Measurements from ENCODE around the gene POFUT2. TPM values are rescaled to one million over a fixed set of nuclear protein-coding genes. Genes with fewer than 3 reads are reported as not detected.
"Not testable (repeated sequence)": the region's sequence is repeated elsewhere in the genome, so short reads cannot be mapped to it uniquely, and the experiment has no call there.

Gene POFUT2
- total RNA-seq, 1 donor from 2014 or later, result 42.6 TPM

DNA sequence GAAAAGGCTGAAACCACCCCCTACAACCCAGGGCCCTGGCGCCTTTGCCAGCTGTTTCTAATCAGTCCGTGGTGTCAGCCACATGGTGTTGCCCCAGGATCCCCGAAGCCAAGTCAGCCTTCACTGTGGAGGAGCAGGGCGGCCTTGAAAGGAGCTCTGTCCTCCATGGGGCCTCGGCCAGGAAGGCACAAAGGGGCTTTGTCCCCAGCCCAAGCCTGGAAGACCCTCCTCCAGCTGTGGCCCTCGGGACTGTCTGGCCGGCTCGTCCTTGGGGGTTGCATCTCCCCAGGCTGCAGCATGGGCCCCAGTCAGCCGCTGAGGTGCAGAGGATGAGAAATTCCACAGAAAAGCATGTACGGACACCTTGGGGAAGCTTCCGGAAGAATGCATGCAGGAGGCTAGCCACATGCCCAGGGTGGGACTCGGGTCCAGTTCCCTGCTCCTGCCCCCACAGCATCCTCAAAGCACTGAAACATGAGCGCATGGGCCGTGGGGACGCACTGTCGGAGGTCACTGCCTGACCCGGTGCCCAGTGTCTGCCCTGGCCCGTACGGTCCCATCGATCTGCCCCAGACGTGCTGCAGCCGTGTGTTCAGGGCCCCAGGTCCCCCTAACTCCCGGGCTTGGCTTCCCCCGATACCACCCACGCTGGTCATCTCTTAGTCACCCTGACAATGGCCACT is 38.6 kb upstream of the POFUT2 start:
- DNase-seq (ENCODE audit: low spot score), result no peak

DNA sequence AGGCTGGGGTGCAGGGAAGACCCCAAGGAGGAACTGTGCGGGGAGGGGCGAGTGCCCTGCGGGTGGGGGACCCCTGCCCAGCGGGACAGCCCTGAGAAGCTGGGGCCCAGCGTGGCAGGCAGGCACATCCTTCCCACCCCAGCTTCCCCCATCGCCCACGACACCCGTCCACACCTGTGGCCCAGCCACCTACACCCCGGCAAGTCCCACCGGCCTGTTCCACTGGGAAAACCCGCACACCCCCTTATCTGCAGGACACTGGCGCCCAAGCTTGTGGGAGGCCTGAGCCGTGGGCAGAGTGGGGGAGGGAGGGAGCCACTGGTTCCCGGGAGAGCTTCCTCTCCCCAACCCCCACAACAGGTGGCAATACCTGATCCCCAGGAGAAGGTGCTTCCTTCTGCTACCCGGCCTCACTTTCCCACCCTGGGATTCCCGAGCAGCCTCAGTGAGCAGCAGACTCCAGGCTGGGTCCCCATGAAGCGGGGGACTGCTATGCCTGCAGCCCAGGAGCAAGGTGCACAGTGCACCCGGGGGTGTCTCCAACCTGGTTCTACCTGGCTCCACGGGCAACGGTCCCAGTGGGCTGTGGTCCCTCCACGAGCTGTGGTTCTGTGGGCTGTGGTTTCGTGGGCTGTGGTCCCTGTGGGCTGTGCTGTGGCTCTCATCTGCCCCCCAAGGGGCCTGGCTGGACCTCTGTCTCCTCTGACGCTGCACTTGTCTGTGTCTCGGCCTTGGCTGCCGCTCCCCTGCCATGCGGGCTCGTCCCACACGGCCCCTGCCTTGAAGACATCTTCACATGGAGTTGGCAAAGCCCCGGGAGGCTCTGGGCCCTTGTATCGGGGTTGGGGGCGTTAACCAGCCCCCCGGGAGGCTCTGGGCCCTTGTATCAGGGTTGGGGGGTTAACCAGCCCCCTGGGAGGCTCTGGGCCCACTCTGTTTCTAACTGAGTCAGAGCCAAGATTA is 37.8 kb upstream of the POFUT2 start:
- DNase-seq (ENCODE audit: low spot score), result no peak

DNA sequence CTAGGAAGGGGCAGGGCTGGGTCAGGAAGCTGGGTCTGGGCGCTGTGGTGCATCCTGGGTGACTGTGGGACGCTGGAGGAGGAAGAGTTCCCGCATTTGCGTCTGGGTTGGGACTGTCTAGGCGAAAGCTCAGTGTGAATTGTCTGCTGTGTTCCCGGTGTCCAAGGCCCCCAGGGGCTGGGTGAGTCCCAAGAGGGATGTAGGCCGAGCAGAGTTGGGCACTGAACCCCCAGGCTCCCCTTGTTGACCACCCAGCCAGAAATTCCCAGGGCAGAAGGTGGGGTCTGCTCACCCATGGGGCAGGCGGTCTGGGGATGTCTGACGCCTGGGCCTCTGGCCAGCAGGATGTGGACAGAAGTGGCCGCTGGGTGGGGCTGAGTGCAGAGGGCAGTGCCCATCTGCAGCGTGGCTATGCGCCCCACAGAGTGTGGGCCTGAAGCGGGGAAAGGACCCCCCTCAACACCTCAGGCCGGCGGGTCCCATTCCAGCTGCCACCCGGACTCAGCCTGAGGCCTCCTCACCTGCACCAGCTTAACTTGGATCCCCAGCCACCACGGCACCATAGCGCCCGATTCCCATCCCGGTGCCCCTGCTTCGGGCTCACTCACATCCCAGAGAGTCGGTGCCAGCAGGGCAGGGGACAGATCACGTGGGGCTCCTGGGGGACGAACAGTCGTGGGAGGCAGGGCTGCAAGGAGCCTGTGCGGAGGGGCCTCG is 37.0 kb upstream of the POFUT2 start:
- DNase-seq (ENCODE audit: low spot score), result no peak

DNA sequence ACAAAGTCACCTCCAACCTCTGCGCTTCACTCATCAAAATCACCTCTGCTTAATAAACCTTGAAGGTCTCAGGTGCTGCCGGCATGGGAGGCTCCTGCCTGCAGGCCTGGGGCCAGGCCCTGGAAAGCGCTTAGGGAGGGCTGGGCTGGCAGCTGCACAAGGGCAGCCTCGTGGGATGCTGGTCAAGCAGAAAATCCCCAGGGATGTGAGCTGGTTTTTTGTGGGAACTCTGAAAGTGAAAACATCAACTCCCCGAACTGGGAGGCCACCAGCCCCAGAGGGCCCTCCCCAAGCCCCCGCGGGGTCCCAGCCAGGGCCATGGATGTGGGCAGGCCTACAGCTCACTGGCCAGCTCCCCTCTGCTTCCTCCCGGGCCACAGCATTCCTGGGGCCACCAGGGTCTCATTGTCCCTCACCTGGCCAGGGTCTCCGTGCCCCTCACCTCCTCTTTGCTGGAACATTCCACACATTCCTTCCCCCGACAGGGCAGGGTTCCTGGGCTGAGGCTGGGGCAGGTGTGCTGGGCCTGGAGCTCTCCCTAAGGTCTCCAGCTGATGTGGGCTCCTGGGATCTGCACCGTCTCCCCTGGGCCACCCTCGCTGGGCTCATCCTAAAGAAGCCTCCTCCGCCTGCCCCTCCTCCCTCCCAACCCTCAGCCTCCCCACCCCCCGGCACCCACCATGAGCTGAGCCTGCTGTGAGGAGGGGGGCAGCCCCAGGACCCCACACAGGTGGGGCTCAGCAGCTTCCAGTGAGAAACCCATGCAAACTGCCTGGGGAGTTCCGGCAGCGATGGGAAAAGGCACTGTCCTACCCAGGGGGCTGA is 36.0 kb upstream of the POFUT2 start:
- DNase-seq (ENCODE audit: low spot score), result no peak

DNA sequence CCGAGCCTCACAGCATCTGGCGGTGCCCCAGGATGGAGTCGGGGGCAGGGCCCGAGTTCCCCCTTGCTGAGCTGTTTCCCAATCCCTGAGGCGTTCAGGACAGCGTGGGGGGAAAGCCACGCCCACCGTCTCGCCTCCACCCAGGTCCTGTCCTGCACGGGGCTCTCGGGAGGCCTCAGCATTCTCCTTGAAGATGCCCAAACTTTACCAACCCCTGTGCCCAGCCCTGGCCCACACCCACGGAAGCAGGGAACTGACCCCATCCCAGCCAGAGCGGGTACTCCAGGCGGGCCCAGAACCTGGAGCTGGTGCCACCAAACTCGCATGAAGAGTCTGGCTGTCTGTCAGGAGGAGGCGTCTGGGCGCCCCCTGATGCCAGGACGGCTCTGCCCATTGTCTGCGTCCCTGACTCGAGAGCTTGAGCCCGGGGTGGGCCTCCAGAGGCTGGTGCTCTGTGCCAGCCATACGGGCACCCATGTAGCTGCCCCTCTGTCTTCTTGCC is 35.3 kb upstream of the POFUT2 start:
- no peak for DNase-seq (ENCODE audit: low spot score)

DNA sequence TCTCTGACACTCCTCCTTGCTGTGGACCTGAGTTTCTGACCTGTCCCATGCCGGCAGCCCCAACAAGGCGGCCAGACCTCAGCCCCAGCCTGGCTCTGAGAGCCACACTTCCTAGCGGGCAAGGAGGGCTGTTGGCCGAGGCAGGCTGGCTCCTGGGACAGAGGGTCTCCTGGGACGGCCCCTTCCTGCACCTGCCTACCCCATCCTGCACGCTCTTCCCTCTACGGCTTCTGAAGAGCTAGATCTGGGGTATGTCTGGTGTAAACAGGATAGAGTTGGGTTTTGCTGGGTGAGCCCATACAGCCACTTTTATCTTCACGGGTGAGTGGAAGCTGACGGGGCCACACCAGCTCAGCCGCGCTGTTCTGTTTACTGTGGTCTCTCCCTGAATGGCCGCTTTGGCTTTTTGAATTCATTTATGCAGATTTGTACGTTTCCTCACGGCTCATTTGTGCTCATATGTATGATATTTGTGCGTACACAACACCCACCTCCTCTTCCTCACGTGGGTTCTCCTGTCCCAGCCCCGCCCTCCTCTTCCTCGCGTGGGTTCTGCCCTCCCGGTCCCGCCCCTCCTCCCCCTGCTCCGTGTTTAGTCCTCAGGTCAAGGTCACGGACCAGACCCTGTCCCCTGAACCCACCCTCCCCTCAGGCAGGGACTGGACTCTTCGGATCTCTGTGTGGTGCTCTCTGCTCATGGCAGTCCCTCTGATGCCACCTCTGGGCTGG is 34.7 kb upstream of the POFUT2 start:
- no peak for DNase-seq (ENCODE audit: low spot score)

DNA sequence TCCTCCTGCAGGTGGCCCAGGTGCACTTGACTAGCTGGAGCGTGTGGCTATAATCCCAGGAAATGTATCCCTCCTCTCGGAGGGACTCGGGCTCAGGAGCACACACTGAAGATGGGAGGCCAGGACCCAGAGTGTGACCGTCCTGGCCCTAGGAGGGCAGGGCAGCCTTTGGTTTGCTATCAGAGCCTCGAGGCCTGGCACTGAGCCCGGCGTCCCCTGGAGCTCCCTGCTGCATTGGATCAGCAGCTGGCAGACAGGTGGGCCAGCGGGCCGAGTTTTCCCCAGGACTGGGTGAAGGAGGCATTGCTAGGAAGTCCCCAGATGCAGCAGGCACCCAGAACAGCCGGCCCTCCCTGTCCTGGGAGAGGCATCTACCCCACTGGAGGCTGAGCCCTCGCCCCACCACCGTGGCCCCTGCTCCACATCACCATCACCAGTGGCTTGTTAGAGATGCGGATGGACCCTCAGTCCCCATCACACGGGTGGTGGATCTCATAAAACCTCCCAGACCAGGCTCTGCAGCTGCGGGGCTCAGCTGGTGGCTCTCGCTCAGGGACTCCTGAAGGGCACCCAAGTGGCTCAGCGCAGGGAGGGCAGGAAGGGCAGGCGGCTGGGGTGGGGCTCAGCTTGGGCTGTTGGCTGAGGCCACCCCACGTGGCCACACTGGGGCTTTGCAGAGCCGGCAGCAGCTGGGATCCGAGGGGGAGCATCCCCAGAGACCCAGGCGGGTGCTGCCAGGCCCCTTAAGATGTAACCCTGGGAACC is 32.7 kb upstream of the POFUT2 start:
- DNase-seq (ENCODE audit: low spot score), result no peak

DNA sequence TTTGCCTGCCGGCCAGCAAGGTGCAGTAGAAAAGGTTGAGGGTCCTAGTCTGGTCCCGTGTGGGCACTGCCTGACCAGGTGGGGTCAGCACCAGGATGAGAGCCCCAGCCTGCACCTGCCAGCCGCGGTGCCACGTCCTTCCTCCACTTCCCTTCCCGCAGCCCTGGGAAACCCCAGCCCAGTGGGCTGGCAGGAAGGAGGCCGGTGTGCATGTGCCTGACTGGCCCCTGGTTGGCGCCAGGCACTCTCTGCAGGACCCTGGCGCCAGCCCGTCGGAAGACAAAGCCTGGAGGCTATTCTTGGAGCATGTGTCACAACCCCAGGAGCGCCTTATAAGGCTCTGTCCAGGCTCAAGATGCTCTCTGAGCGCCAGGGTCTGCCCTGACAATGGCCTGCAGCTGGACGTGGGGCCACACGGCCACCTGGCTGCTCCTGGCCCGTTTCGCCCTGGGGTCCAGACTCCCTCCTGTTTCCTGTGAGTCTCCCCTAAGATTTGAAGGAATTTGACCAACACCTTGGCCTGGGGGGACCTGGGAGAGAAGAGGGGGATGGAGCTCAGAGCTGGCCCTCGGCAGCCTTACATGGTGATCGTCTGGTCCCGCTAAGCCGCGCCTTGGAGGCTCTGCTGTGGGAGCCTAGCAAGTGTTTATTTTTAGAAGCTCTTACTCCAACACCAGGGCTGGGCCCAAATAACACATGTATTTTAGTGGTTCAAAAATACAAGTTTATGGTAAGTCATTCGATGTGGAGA is 31.9 kb upstream of the POFUT2 start:
- no peak for DNase-seq (ENCODE audit: low spot score)

DNA sequence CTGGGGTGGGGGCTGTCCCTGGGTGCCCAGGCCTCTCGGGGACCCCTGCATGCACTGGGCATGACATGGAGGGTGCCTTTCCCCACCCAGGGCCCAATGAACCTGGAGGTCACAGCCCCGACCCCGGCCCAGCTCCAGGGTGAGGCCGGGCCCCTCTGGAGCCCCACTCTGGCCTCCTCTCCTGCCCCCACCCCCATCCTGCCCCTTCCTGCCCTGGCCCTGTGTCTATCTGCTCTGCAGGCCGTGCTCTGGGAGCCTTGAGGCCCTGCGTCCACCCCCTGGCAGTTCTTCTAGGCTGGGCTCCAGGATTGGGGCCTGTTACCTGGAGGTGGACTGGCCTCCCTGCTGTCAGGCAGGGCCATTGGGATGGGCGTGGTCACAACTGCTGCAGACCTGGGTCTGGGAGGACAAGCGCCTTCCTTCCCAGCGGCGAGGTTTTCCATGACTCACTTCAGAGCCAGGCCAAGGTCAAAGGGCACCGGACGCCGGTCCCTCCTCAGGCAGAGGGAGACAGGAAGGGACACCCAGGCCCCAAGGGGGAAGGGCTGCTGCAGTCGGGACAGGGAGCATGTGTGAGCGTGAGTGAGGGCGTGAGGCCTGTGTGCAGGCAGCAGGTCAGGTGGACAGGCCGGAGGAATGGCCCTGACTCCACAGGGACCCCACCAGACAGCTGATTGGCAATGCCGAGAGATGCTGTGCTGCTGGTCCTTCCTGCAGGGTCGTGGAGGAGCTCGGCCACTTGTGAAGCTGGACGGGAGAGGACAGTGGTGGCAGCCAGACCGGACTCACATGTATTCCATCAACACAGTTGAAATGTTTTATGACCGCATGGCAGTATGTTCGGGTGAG is 31.1 kb upstream of the POFUT2 start:
- DNase-seq (ENCODE audit: low spot score), result no peak

DNA sequence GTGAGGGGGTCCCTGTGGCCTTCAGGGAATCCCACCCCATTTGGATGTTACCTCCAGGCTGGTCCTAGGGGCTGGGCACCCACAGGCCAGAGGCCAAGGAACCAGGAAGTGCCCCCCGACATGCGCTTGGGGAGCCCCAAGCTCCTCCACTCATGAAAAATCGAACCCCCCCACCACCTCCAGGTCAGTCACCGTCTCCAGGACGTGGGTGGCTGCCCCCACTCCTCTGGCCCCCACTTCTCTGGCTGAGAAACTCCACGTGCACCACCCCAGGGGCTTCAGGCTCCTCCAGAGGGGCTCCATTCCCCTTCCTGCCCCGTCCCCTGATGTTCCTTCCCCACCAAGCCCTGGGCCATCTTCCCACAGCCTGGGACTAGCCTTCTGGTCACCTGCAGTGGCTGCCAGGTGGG is 30.5 kb upstream of the POFUT2 start:
- DNase-seq (ENCODE audit: low spot score), result no peak

DNA sequence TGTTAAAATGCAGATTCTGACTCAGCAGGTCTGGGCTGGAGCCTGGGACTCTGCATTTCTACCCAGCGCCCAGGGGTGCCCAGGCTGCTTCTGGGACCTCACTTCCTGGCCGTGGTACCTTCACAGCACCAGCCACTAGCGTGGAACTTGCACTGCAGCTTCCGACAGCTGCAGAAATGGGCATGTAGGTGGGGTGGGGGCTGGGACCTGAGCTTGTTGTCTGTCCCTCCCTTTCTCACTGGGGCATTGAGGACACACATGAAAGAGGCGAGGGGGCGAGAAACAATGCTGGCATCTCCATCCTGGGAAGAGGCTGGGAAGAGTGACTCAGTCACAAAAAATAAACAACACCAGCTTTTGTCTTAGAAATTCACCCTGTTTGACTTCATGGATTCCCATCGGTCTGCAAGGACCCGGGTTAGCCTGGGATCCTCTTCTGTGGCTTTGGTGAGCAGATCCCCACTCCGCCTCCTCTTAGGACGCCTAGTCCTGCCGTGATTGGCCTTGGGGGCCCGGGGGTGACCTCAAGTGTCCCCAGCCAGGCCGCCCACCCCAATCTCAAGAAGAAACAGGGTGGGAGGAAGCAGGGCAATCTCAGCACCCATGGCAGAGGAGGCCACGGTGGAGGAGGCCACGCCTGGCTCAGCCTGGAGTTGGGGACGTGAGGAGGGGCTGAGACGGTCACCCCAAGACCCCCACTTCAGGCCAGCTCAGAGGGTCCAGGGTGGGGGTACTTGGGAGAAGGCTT is 29.9 kb upstream of the POFUT2 start:
- DNase-seq (ENCODE audit: low spot score), result no peak

DNA sequence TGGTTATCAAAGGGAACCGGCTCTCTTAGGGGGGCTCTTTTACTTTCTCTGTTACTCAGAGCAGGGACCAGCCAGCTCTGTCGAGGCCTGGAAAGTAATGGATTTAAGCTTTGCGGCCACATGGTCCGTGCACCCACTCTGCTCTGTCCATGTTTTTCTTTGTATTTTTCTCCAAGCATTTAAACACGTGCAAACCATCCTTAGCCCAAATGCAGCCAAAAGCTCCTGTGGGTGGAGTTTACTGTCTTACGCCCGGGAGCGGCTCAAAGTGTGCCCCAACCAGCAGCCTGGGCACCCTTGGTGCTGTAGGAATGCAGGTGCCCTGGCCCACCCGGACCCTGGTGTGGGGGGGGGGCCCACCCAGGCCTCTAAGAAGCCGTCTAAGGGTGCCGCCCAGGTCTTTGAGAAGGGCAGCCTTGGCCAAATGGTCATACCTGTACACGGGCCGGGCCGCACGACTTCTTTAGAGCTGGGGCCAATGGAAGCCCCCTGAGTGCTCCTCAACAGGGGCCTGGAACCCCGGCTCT is 29.2 kb upstream of the POFUT2 start:
- DNase-seq (ENCODE audit: low spot score), result no peak

DNA sequence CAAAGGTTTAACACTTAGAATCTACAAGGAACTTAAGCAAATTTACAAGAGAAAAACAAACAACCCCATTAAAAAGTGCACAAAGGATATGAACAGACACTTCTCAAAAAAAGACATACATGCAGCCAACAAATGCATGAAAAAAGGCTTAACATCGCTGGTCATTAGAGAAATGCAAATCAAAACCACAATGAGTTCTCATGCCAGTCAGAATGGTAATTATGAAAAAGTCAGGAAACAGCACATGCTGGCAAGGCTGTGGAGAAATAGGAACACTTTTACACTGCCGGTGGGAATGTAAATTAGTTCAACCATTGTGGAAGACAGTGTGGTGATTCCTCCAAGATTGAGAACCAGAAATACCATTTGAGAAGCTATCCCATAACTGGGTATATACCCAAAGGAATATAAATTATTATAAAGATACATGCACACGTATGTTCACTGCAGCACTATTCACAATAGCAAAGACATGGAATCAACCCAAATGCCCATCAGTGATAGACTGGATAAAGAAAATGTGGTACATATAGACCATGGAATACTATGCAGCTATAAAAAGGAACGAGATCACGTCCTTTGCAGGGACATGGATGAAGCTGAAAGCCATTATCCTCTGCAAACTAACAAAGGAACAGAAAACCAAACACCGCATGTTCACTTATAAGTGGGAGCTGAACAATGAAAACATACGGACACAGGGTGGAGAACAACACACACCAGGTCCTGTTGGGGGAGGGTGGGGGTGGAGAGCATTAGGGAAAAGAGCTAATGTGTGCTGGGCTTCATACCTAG is 28.2 kb upstream of the POFUT2 start:
- DNase-seq (ENCODE audit: low spot score), result not testable (repeated sequence)

DNA sequence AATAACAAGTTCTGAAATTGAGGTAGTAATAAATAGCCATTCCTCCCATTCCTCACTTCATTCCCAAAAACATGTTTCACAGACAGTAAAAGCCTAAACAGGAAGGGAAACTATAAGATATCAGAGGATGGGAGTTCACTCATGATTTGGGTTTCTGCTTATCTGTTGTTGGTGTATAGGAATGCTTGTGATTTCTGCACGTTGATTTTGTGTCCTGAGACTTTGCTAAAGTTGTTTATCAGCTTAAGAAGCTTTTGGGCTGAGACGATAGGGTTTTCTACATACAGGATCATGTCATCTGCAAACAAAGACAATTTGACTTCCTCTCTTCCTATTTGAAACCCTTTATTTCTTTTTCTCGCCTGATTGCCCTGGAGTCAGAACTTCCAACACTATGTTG is 26.0 kb upstream of the POFUT2 start:
- no peak for DNase-seq (ENCODE audit: low spot score)

DNA sequence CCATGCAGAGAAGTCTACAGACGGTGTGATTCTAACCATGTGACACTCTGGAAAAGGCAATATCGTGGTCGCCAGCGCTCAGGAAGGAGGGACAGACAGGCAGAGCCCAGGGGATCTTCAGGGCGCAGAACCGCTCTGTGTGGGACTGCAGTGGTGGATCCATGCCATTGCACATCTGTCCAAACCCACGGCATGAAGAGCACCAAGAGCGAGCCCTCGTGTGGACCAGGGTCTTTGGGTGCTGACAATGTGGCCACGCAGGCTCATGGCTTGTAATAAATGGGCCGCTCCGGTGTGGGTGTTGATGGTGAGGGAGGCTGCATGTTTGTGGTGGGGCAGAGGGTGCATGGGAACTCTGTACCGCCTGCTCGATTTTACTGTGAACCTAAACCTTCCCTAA is 25.3 kb upstream of the POFUT2 start:
- DNase-seq (ENCODE audit: low spot score), result no peak

DNA sequence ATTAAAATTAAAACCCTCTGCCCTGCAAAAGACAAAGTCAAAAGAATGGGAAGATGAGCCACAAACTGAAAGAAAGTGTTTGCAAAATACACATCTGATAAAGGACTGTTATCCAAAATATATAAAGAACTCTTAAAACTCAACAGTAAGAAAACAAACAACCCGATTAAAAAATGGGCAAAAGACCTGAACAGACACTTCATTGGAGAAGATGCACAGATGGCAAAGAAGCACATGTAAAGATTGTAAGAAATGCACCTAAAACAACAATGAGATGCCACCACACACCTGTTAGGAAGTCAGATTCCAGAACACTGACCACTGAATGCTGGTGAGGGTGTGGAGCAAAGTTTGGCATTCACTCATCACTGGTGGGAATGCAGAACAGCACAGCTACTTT is 24.6 kb upstream of the POFUT2 start:
- DNase-seq (ENCODE audit: low spot score), result no peak
